HEK293T (cell line): ENCODE data around the gene RBL2.

ENCODE experiments used
- BHLHE40 ChIP-seq: fragments of 450-650 bp; IDR thresholded peaks from 2 replicates; pipeline ENCODE4 v1.6.1; 2016; ENCODE audit warnings: mild to moderate bottlenecking, moderate library complexity, borderline replicate concordance
- CTBP1 ChIP-seq: fragments of 450-650 bp; IDR thresholded peaks from 2 replicates; pipeline ENCODE4 v1.6.1; 2016; ENCODE audit warnings: borderline replicate concordance
- ELF4 ChIP-seq: fragments of 450-650 bp; IDR thresholded peaks from 2 replicates; pipeline ENCODE4 v1.6.1; 2017; ENCODE audit warnings: antibody characterized with exemption
- FOXK2 ChIP-seq: fragments of 450-650 bp; IDR thresholded peaks from 2 replicates; pipeline ENCODE4 v1.6.1; 2016; ENCODE audit warnings: mild to moderate bottlenecking
- FOXM1 ChIP-seq: fragments of 450-650 bp; IDR thresholded peaks from 2 replicates; pipeline ENCODE4 v1.6.1; 2017; ENCODE audit warnings: mild to moderate bottlenecking, borderline replicate concordance
- LEF1 ChIP-seq: fragments of 450-650 bp; IDR thresholded peaks from 2 replicates; pipeline ENCODE4 v1.6.1; 2017; ENCODE audit warnings: mild to moderate bottlenecking, borderline replicate concordance
- NFRKB ChIP-seq: fragments of 450-650 bp; IDR thresholded peaks from 2 replicates; pipeline ENCODE4 v1.6.1; 2016; ENCODE audit warnings: mild to moderate bottlenecking, moderate library complexity
- SUZ12 ChIP-seq: fragments of 450-650 bp; IDR thresholded peaks from 2 replicates; pipeline ENCODE4 v1.6.1; 2016; ENCODE audit warnings: mild to moderate bottlenecking
- TARDBP ChIP-seq: fragments of 450-650 bp; IDR thresholded peaks from 2 replicates; pipeline ENCODE4 v1.6.1; 2016
- ZNF384 ChIP-seq: fragments of 450-650 bp; IDR thresholded peaks from 2 replicates; pipeline ENCODE4 v1.6.1; 2016
- TF ChIP-seq, protein P1 (sequence below): fragments of 450-650 bp; IDR thresholded peaks from 2 replicates; pipeline ENCODE4 v1.6.1; 2016

DNA sequence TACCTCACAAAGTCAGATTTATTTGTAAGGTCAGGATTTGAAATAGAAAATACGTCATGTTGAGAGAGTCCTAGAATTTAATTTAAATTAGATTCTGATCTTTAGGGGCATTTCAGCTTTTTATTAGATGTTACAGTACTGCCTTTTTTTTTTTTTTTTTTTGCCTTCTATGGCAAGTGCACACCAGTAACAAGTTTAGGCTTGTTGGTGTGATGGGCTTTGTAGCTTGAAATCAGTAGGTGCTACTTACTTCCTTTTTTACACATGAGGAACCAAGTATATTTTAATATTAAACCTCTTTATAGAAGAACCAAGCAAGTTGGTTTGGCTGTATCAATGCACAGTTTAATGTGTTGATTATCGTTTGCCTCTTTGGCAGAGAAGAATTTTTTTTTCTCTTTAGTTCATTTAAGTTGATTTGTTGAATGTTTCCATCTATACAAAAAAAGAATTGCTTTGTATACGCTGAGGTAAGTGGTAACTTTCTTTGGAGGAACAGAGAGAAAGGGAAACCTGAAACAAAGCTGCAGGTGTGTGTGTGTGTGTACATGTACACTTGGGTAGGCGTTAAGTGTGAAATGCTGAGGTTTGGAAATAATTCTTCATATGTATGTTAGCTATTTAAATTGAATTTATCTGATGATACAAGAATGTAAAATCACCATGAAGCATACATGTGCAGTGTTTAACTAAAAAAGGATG, 15.7 kb downstream of the RBL2 start:
- no peak for TF ChIP-seq ELF4
- TF ChIP-seq TARDBP, result no peak
- TF ChIP-seq SUZ12, result no peak
- no peak for TF ChIP-seq LEF1
- TF ChIP-seq, protein P1, sequence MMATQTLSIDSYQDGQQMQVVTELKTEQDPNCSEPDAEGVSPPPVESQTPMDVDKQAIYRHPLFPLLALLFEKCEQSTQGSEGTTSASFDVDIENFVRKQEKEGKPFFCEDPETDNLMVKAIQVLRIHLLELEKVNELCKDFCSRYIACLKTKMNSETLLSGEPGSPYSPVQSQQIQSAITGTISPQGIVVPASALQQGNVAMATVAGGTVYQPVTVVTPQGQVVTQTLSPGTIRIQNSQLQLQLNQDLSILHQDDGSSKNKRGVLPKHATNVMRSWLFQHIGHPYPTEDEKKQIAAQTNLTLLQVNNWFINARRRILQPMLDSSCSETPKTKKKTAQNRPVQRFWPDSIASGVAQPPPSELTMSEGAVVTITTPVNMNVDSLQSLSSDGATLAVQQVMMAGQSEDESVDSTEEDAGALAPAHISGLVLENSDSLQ, result no peak
- no peak for TF ChIP-seq FOXM1
- no peak for TF ChIP-seq FOXK2
- no peak for TF ChIP-seq NFRKB
- TF ChIP-seq BHLHE40, result no peak
- no peak for TF ChIP-seq ZNF384
- no peak for TF ChIP-seq CTBP1
